Astrocyte (in vitro differentiated cells and primary cell): Measurements from ENCODE around the gene NFATC1. TPM values are rescaled to one million over a fixed set of nuclear protein-coding genes. Genes with fewer than 3 reads are reported as not detected.

Experiments
- DNase-seq: peaks from one replicate; pipeline ENCODE4 v3.0.0-alpha.2; 2010; ENCODE audit warnings: low read depth
- FAIRE-seq: peaks from 2 replicates; lab custom pipeline; 2011; peaks lifted over from hg19 to GRCh38; lab: Jason Lieb, UNC
- H2AFZ ChIP-seq: 2 replicates; pipeline ENCODE4 v1.6.0; 2012; ENCODE audit warnings: low read depth, low read length, inconsistent platforms
- H3K27ac ChIP-seq: 2 replicates; pipeline ENCODE4 v1.5.1; 2011; ENCODE audit warnings: low read depth, low read length, inconsistent platforms
- H3K27me3 ChIP-seq: 2 replicates; pipeline ENCODE4 v1.6.0; 2011; ENCODE audit warnings: low read length, inconsistent platforms; ENCODE audit not compliant: insufficient read depth
- H3K36me3 ChIP-seq: 2 replicates; pipeline ENCODE4 v1.5.1; 2011; ENCODE audit warnings: low read length, inconsistent platforms; ENCODE audit not compliant: insufficient read depth
- H3K4me1 ChIP-seq: 2 replicates; pipeline ENCODE4 v1.5.1; 2011; ENCODE audit warnings: low read length, inconsistent platforms; ENCODE audit not compliant: insufficient read depth
- H3K4me2 ChIP-seq: 2 replicates; pipeline ENCODE4 v1.6.0; 2012; ENCODE audit warnings: low read length, inconsistent platforms
- H3K4me3 ChIP-seq: 2 replicates; pipeline ENCODE4 v1.5.1; 2011; ENCODE audit warnings: low read depth, mild to moderate bottlenecking, low read length, inconsistent platforms; ENCODE audit not compliant: insufficient read depth
- H3K79me2 ChIP-seq: 2 replicates; pipeline ENCODE4 v1.6.0; 2012; ENCODE audit warnings: mild to moderate bottlenecking, low read length, inconsistent platforms; ENCODE audit not compliant: insufficient read depth
- H3K9ac ChIP-seq: 2 replicates; pipeline ENCODE4 v1.6.0; 2012; ENCODE audit warnings: mild to moderate bottlenecking, low read length, inconsistent platforms
- H3K9me3 ChIP-seq: 2 replicates; pipeline ENCODE4 v1.5.1; 2012; ENCODE audit warnings: low read depth, mild to moderate bottlenecking, low read length, inconsistent platforms; ENCODE audit not compliant: insufficient read depth
- H4K20me1 ChIP-seq: 2 replicates; pipeline ENCODE4 v1.6.0; 2012; ENCODE audit warnings: low read length, inconsistent platforms; ENCODE audit not compliant: insufficient read depth
- H3K27ac Mint-ChIP-seq: one replicate; pipeline ENCODE4 v1.8.0; 2021; ENCODE audit warnings: mild to moderate bottlenecking, mixed read lengths; ENCODE audit not compliant: unreplicated experiment
- H3K27me3 Mint-ChIP-seq: one replicate; pipeline ENCODE4 v1.8.0; 2021; ENCODE audit warnings: low read depth, mixed read lengths; ENCODE audit not compliant: unreplicated experiment
- H3K36me3 Mint-ChIP-seq: one replicate; pipeline ENCODE4 v1.8.0; 2021; ENCODE audit warnings: low read depth, mixed read lengths; ENCODE audit not compliant: unreplicated experiment
- H3K4me1 Mint-ChIP-seq: one replicate; pipeline ENCODE4 v1.8.0; 2021; ENCODE audit warnings: low read depth, mixed read lengths; ENCODE audit not compliant: unreplicated experiment
- H3K4me3 Mint-ChIP-seq: one replicate; pipeline ENCODE4 v1.8.0; 2021; ENCODE audit warnings: mild to moderate bottlenecking, moderate library complexity, mixed read lengths; ENCODE audit not compliant: unreplicated experiment
- H3K9me3 Mint-ChIP-seq: one replicate; pipeline ENCODE4 v1.8.0; 2021; ENCODE audit warnings: mild to moderate bottlenecking, mixed read lengths; ENCODE audit not compliant: unreplicated experiment
- EZH2 ChIP-seq: IDR thresholded peaks from 2 replicates; pipeline ENCODE4 v1.6.1; 2012; ENCODE audit warnings: mild to moderate bottlenecking, low read length, inconsistent platforms; ENCODE audit not compliant: insufficient read depth
- total RNA-seq: library from RNA; stranded (reverse); gene quantifications from 2 replicates; pipeline ENCODE4 v1.2.1, GENCODE V29; 2021
- TF ChIP-seq, protein P1 (sequence below): IDR thresholded peaks from 2 replicates; pipeline ENCODE4 v1.5.1; 2011; ENCODE audit warnings: low read depth, mild to moderate bottlenecking, inconsistent platforms, low read length, moderate library complexity; ENCODE audit not compliant: insufficient read depth

The NFATC1 gene
- total RNA-seq, 1 donor from 2014 or later, result 11.0 TPM

DNA sequence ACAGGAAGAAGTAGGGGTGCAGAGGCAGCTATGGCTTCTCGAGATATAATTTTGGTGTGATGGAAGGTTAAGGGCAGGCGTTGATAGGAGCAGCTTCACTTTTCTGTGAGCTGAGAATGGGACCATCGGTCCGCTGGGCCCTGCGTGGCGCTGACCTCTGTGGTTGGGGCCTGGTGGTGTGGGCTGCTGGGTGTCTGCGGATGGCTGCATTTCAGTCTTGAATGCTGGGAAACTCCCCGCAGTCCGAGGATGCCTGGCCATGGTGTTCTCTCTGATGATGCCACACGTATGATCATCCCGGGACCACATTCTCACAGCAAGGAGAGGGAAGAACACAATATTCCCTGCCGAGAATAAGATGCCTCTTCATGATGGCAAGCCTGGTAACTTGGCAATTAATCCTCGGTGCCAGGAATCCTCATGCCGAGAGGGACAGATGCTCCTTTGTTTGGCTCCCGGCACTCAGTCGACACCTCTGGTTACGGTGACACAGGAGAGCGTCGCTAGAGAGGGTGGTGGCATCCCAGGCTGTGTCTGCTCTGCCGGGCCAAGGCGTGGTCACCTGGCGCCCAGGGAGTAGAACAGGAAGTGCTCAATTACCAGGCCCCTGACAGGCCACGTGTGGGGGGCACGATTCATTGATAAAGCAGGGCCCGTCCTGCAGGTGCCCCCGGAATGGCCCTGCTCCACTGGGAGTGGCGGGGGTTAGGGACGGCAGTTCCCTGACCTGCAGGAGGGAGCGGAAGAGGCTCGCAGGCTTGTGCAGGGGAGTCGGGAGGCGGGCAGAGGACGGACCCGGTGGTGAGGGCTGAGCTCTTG, 164.5 kb downstream of the NFATC1 start:
- no peaks in the 10 kb centered on the region for H3K36me3 Mint-ChIP-seq
- FAIRE-seq (no peak), DNase-seq (no peak)
- H3K4me3 ChIP-seq, result no peak overlapping the region
- H3K4me2 ChIP-seq, result no peak overlapping the region
- no peaks in the 10 kb centered on the region for H3K79me2 ChIP-seq
- H3K27ac Mint-ChIP-seq, result peak overlapping the region; percentile 72
- H3K27me3 Mint-ChIP-seq, result peaks cover 16% of the 10 kb centered on the region
- H3K27ac ChIP-seq, result no peak overlapping the region
- no peak overlapping the region for H2AFZ ChIP-seq
- peaks cover 1% of the 10 kb centered on the region for H3K4me1 Mint-ChIP-seq
- no peak overlapping the region for H3K4me3 Mint-ChIP-seq
- no peaks in the 10 kb centered on the region for H3K4me1 ChIP-seq
- TF ChIP-seq, protein P1, sequence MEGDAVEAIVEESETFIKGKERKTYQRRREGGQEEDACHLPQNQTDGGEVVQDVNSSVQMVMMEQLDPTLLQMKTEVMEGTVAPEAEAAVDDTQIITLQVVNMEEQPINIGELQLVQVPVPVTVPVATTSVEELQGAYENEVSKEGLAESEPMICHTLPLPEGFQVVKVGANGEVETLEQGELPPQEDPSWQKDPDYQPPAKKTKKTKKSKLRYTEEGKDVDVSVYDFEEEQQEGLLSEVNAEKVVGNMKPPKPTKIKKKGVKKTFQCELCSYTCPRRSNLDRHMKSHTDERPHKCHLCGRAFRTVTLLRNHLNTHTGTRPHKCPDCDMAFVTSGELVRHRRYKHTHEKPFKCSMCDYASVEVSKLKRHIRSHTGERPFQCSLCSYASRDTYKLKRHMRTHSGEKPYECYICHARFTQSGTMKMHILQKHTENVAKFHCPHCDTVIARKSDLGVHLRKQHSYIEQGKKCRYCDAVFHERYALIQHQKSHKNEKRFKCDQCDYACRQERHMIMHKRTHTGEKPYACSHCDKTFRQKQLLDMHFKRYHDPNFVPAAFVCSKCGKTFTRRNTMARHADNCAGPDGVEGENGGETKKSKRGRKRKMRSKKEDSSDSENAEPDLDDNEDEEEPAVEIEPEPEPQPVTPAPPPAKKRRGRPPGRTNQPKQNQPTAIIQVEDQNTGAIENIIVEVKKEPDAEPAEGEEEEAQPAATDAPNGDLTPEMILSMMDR, result no peak
- H3K27me3 ChIP-seq, result no peaks in the 10 kb centered on the region
- H3K9me3 ChIP-seq, result no peaks in the 10 kb centered on the region
- no peaks in the 10 kb centered on the region for H4K20me1 ChIP-seq
- H3K36me3 ChIP-seq, result no peaks in the 10 kb centered on the region
- H3K9ac ChIP-seq, result no peak overlapping the region
- peaks cover 10% of the 10 kb centered on the region for H3K9me3 Mint-ChIP-seq

DNA sequence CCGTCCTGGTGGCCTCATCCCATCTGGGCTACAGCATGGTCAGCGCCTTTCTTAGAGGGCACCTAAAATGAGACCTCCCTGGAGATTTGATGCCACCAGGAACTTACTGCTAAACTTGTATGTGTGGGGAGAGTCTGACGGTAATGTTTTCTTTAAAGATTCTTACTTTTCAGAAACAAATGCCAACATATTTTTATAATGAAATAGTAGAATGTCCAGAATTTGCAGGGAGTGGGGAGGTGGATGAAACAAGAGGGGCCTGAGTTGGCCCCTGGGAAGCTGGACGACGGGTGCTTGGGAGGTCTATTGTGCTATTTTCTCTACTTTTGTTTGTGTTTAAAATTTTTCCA, 165.1 kb downstream of the NFATC1 start:
- Histone ChIP-seq H3K4me1 (no peaks in the 10 kb centered on the region), H3K9ac (no peak overlapping the region), H3K36me3 (no peaks in the 10 kb centered on the region), H3K27ac (no peak overlapping the region), H3K4me2 (no peak overlapping the region), H3K79me2 (no peaks in the 10 kb centered on the region), H3K4me3 (no peak overlapping the region), H2AFZ (no peak overlapping the region), H3K27me3 (no peaks in the 10 kb centered on the region), H4K20me1 (no peaks in the 10 kb centered on the region), H3K9me3 (no peaks in the 10 kb centered on the region)
- peaks cover 12% of the 10 kb centered on the region for H3K27me3 Mint-ChIP-seq
- TF ChIP-seq EZH2, result no peak
- TF ChIP-seq, protein P1, result no peak
- peaks cover 8% of the 10 kb centered on the region for H3K9me3 Mint-ChIP-seq
- no peaks in the 10 kb centered on the region for H3K36me3 Mint-ChIP-seq
- no peak overlapping the region for H3K4me3 Mint-ChIP-seq
- no peak for DNase-seq
- peaks cover 1% of the 10 kb centered on the region for H3K4me1 Mint-ChIP-seq
- FAIRE-seq, result no peak
- H3K27ac Mint-ChIP-seq, result no peak overlapping the region

DNA sequence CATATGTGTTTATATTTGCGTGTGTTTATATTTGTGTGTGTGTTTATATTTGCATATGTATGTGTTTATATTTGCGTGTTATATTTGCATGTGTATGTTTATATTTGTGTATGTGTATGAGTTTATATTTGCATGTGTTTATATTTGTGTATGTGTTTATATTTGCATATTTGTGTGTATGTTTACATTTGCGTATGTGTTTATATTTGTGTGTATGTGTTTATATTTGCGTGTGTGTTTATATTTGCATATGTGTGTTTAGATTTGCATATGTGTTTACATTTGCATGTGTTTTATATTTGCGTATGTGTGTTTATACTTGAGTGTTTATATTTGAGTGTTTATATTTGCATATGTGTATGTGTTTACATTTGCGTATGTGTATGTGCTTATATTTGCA, 168.2 kb downstream of the NFATC1 start:
- no peak overlapping the region for H3K4me3 Mint-ChIP-seq
- no peak for DNase-seq
- Histone ChIP-seq H4K20me1 (no peaks in the 10 kb centered on the region), H3K27ac (no peak overlapping the region), H3K4me3 (no peak overlapping the region), H3K79me2 (no peaks in the 10 kb centered on the region), H3K9ac (no peak overlapping the region), H3K4me1 (peaks cover 16% of the 10 kb centered on the region), H3K27me3 (no peaks in the 10 kb centered on the region), H3K36me3 (no peaks in the 10 kb centered on the region), H3K9me3 (no peaks in the 10 kb centered on the region), H2AFZ (no peak overlapping the region), H3K4me2 (no peak overlapping the region)
- peaks cover 26% of the 10 kb centered on the region for H3K4me1 Mint-ChIP-seq
- FAIRE-seq, result no peak
- H3K36me3 Mint-ChIP-seq, result no peaks in the 10 kb centered on the region
- peaks cover 8% of the 10 kb centered on the region for H3K9me3 Mint-ChIP-seq
- peaks cover 7% of the 10 kb centered on the region for H3K27me3 Mint-ChIP-seq
- TF ChIP-seq EZH2, result no peak
- TF ChIP-seq, protein P1, result no peak
- no peak overlapping the region for H3K27ac Mint-ChIP-seq
